K562 (cell line): Measurements from ENCODE around the gene NMUR1. TPM values are rescaled to one million over a fixed set of nuclear protein-coding genes. Genes with fewer than 3 reads are reported as not detected.

Source experiments
- ATAC-seq: fragments of 200-7000 bp; cut with Tn5 transposase; 3 replicates; pipeline ENCODE4 v1.9.1; 2020; ENCODE audit warnings: moderate library complexity
- BruUV-seq: library from RNA; stranded (reverse); fragments of 400-500 nt; replicated peaks from 2 replicates; lab custom pipeline; 2021; lab: Mats Ljungman, UMichigan
- CTCF ChIA-PET: fragments of 300-600 bp; formaldehyde crosslinking; extraction: SDS; loops from one replicate; lab custom pipeline; 2021; ENCODE audit warnings: low intra/inter-chr PET ratio; lab: Yijun Ruan, JAX
- POLR2A ChIA-PET: fragments of 300-600, 350-650 bp; sonication (Branson Sonifier 250); formaldehyde crosslinking; extraction: SDS; loops from one replicate; lab custom pipeline; 2021; ENCODE audit warnings: antibody characterized with exemption, inconsistent platforms; lab: Yijun Ruan, JAX
- DNase-seq, 4 experiments: peaks; one replicate each; pipeline versions ENCODE4 v3.0.0 to v3.0.0-alpha.2; 2011 to 2018; ENCODE audit warnings: low spot score in 3 of 4, mixed read lengths in 3 of 4; ENCODE audit errors: extremely low read depth in 1 of 4
- FAIRE-seq: peaks from 2 replicates; lab custom pipeline; 2011; peaks lifted over from hg19 to GRCh38; lab: Jason Lieb, UNC
- H2AFZ ChIP-seq: 2 replicates; pipeline ENCODE4 v1.6.0; 2011; ENCODE audit warnings: low read depth, low read length, control low read depth, inconsistent platforms
- H3K27ac ChIP-seq: fragments of 200-600 bp; 3 replicates; pipeline ENCODE4 v1.8.0; 2011; ENCODE audit warnings: low read depth, mild to moderate bottlenecking, control low read depth, inconsistent platforms, low read length, moderate library complexity, mixed read lengths; ENCODE audit errors: extremely low read depth
- H3K27me3 ChIP-seq, 2 experiments: fragments of 300-600 bp in 1 of 2; 2 replicates in 1 of 2; 3 replicates in 1 of 2; pipeline versions ENCODE4 v1.6.0 to v1.8.0; 2011; ENCODE audit warnings: inconsistent platforms in 2 of 2, low read length in 2 of 2, mild to moderate bottlenecking in 1 of 2, mixed read lengths in 1 of 2, moderate library complexity in 1 of 2; ENCODE audit not compliant: control insufficient read depth in 2 of 2, insufficient read depth in 2 of 2
- H3K36me3 ChIP-seq: fragments of 300-600 bp; 3 replicates; pipeline ENCODE4 v1.8.0; 2011; ENCODE audit warnings: mild to moderate bottlenecking, low read length, inconsistent platforms; ENCODE audit not compliant: control insufficient read depth, insufficient read depth
- H3K4me1 ChIP-seq, 2 experiments: fragments of 200-600 bp in 1 of 2; replicated peaks in 1 of 2; 2 replicates in 1 of 2; 3 replicates in 1 of 2; pipeline versions ENCODE4 v1.5.1 to v1.8.0; 2011; ENCODE audit warnings: inconsistent platforms in 2 of 2, low read length in 2 of 2, mild to moderate bottlenecking in 1 of 2, mixed read lengths in 1 of 2, moderate library complexity in 1 of 2; ENCODE audit not compliant: control insufficient read depth in 2 of 2, insufficient read depth in 2 of 2
- H3K4me2 ChIP-seq: 2 replicates; pipeline ENCODE4 v1.6.1; 2011; ENCODE audit warnings: low read length, control low read depth, inconsistent platforms, mixed read lengths; ENCODE audit not compliant: insufficient read depth
- H3K4me3 ChIP-seq: fragments of 200-600 bp; sonication (generic), shearing (Covaris generic); 2 replicates; pipeline ENCODE4 v1.5.1; 2016; ENCODE audit warnings: control low read depth, inconsistent platforms
- H3K79me2 ChIP-seq: fragments of 200-600 bp; 3 replicates; pipeline ENCODE4 v1.8.0; 2011; ENCODE audit warnings: low read length, inconsistent platforms; ENCODE audit not compliant: control insufficient read depth, insufficient read depth
- H3K9ac ChIP-seq, 2 experiments: 2 replicates each; pipeline versions ENCODE4 v1.6.0 to v1.6.1; 2011; ENCODE audit warnings: low read depth in 2 of 2, low read length in 2 of 2, control low read depth in 1 of 2, inconsistent platforms in 1 of 2, mild to moderate bottlenecking in 1 of 2, mixed read lengths in 1 of 2; ENCODE audit not compliant: insufficient read depth in 1 of 2
- H3K9me1 ChIP-seq: one replicate; pipeline ENCODE4 v1.6.0; 2011; ENCODE audit warnings: inconsistent platforms, mild to moderate bottlenecking, low read length, moderate library complexity; ENCODE audit not compliant: control insufficient read depth, insufficient read depth
- H3K9me3 ChIP-seq: replicated peaks from 2 replicates; pipeline ENCODE4 v1.5.1; 2011; ENCODE audit warnings: low read depth, low read length, inconsistent platforms; ENCODE audit not compliant: control insufficient read depth, insufficient read depth
- H4K20me1 ChIP-seq: replicated peaks from 2 replicates; pipeline ENCODE4 v1.6.1; 2011; ENCODE audit warnings: low read length, inconsistent platforms, mixed read lengths; ENCODE audit not compliant: control insufficient read depth, insufficient read depth
- ARHGAP35 ChIP-seq: fragments of 450-650 bp; IDR thresholded peaks from 2 replicates; pipeline ENCODE4 v1.6.1; 2018; ENCODE audit not compliant: partially characterized antibody
- MBD2 ChIP-seq: sonication (generic); IDR thresholded peaks from 2 replicates; pipeline ENCODE4 v1.6.1; 2016; ENCODE audit warnings: low read depth, borderline replicate concordance
- PURB ChIP-seq: sonication (generic); formaldehyde crosslinking; IDR thresholded peaks from 2 replicates; pipeline ENCODE4 v1.9.0; 2021; ENCODE audit warnings: low read depth, mild to moderate bottlenecking, missing genetic modification reagents
- RB1 ChIP-seq: fragments of 450-650 bp; IDR thresholded peaks from 2 replicates; pipeline ENCODE4 v1.6.1; 2017; ENCODE audit warnings: low read depth, mild to moderate bottlenecking
- U2AF2 ChIP-seq: fragments of 200-400 bp; formaldehyde crosslinking; optimal IDR thresholded peaks from 2 replicates; pipeline ENCODE3; 2017; ENCODE audit warnings: low read depth, mild to moderate bottlenecking, low read length
- ZBTB34 ChIP-seq: fragments of 250-450 bp; sonication (Bioruptor Pico); IDR thresholded peaks from 2 replicates; pipeline ENCODE4 v1.8.0; 2021; ENCODE audit warnings: mild to moderate bottlenecking, moderate library complexity
- ZFP30 ChIP-seq: fragments of 250-450 bp; sonication (Bioruptor Pico); IDR thresholded peaks from 2 replicates; pipeline ENCODE4 v1.8.0; 2022; ENCODE audit warnings: moderate library complexity, mild to moderate bottlenecking, inconsistent platforms, borderline replicate concordance
- ZNF695 ChIP-seq: fragments of 450-650 bp; formaldehyde crosslinking; IDR thresholded peaks from 2 replicates; pipeline ENCODE4 v1.4.0; 2020; ENCODE audit warnings: mild to moderate bottlenecking, moderate library complexity
- WGBS: fragments of 100-300 bp; shearing (Covaris generic); methylation state at CpG from one replicate; pipeline ENCODE4 v1.1.6; 2016; ENCODE audit warnings: low coverage, mixed read lengths; ENCODE audit not compliant: insufficient coverage; ENCODE audit errors: missing lambda C conversion rate; 5-methylcytosine and 5-hydroxymethylcytosine counted together
- in situ Hi-C: fragments of 300-500 bp; cut with MboI; formaldehyde crosslinking; loops from 4 replicates; pipeline ENCODE4 v1.15.0; 2018; ENCODE audit warnings: inconsistent platforms, mixed read lengths
- intact Hi-C: fragments of 100-400 bp; cut with micrococcal nuclease; formaldehyde crosslinking; loops from 2 replicates; pipeline ENCODE4 v1.14.2; 2022
- polyA plus RNA-seq, 8 experiments: library from polyadenylated mRNA; depleted of rRNA in 4 of 8; stranded (reverse) in 5 of 8; unstranded in 3 of 8; fragments of >200 nt; fragmentation: Nextera tagmentation in 2 of 8; fragmentation: Illumina TruSeq in 1 of 8; extraction: Ambion mirVana in 2 of 8; extraction: Trizol in 1 of 8; gene quantifications; 2 replicates each; pipeline versions ENCODE4 v1.2.1 to v1.2.3, GENCODE V29; 2011 to 2014; ENCODE audit warnings: inconsistent platforms in 1 of 8, missing spikeins in 1 of 8
- total RNA-seq, 7 experiments: library from RNA; depleted of rRNA in 6 of 7; stranded (reverse); fragments of >200 nt in 6 of 7; fragmentation: Illumina TruSeq in 2 of 7; extraction: Trizol in 2 of 7; gene quantifications; 2 replicates each; pipeline versions ENCODE4 v1.2.1 to v1.2.3, GENCODE V29; 2011 to 2021; ENCODE audit warnings: low replicate concordance in 1 of 7
- TF ChIP-seq, protein P1 (sequence below), 3 experiments: fragments of 200-800 bp in 1 of 3; sonication (Bioruptor generic) in 1 of 3; sonication (generic) in 1 of 3; formaldehyde crosslinking in 1 of 3; IDR thresholded peaks; 2 replicates each; pipeline versions ENCODE4 v1.6.1 to v1.8.0; 2016 to 2022; ENCODE audit warnings: mild to moderate bottlenecking in 2 of 3, missing compliant biosample characterization in 2 of 3, missing genetic modification characterization in 2 of 3, missing genetic modification reagents in 1 of 3

Gene NMUR1
- total and polyA plus RNA-seq, 9 of the 15 experiments (the other 6 are each of a cell fraction or from before 2014, with no cell fraction given), result 0.01 to 0.27 (median 0.15) TPM

DNA sequence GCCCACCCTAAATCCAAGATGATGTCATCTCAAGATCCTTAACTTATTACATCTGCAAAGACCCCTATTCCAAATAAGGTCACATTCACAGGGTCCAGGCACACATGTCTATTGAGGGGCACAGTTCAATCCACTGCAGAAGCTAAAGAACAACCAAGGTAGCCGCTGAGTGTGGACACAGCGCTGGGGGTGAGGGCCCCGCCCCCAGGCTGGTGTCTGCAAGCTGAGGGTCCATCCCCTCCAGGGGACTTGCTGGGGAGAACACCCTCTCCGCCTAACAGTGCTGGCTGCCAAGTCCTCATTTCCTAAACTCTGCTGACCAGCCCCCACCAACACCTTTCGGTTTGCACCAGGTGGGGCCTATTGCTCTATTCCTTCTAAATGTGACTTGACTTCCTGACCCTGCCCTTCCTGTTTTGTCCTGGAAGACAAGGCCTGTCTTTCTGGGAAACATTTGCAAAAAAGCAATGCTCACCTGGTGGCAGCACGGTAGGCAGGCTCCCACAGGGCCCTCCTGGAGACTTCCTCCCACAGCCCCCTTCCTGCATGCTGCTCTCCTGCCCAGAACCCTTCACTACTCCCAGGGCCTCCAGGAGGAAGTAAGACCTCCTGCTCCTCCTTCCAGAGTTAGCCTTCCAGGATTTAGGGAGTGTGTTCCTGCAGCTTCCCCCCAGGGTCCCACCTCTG lies 38.0 kb upstream of the NMUR1 start:
- Histone ChIP-seq H3K79me2 (no peaks in the 10 kb centered on the region), H3K4me3 (no peak overlapping the region), H3K27ac (no peak overlapping the region), H3K27me3 (no peaks in the 10 kb centered on the region), H3K36me3 (no peaks in the 10 kb centered on the region)
- CTCF ChIA-PET, result no interaction called here
- WGBS, result 24% methylated on average over 6 of the region's 6 CpGs
- intact Hi-C loops, result no loop called here
- FAIRE-seq, result no peak
- TF ChIP-seq MBD2 (no peak), RB1 (no peak), ZFP30 (CRISPR knock-in tag) (no peak), ZBTB34 (no peak), ZNF695 (CRISPR knock-in tag) (no peak), PURB (no peak), U2AF2 (no peak), ARHGAP35 (no peak)
- TF ChIP-seq, protein P1, sequence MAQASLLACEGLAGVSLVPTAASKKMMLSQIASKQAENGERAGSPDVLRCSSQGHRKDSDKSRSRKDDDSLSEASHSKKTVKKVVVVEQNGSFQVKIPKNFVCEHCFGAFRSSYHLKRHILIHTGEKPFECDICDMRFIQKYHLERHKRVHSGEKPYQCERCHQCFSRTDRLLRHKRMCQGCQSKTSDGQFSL (CRISPR knock-in tag; IDR thresholded peaks at IDR 0.05), result no peak
- TF ChIP-seq, protein P1 (tag; IDR thresholded peaks at IDR 0.05), result no peak
- TF ChIP-seq, all 486 proteins: peak for 0
- POLR2A ChIA-PET, result no interaction called here
- BruUV-seq, result no TSS peak
- Histone ChIP-seq H4K20me1 (no peaks in the 10 kb centered on the region), H3K4me2 (no peak overlapping the region), H3K4me1 (no peaks in the 10 kb centered on the region; a peak in 1 of 5 replicates), H3K9me1 (no peaks in the 10 kb centered on the region), H2AFZ (no peak overlapping the region), H3K9ac (no peak overlapping the region), H3K9me3 (no peaks in the 10 kb centered on the region)
- DNase-seq, result no peak
- no peak for ATAC-seq
- in situ Hi-C loops, result no loop called here
